GM21576 (cell line): Measurements from ENCODE around the gene HMCES.
"Not testable (repeated sequence)": the region's sequence is repeated elsewhere in the genome, so short reads cannot be mapped to it uniquely, and the experiment has no call there.

ENCODE experiments used
- ATAC-seq: cut with Tn5 transposase; IDR thresholded peaks from one replicate; pipeline ENCODE4 v1.9.1; 2021; ENCODE audit warnings: mild to moderate bottlenecking, moderate library complexity; ENCODE audit not compliant: unreplicated experiment

HMCES gene

GRCh38 chr3:129257609-129258008 lies 21.1 kb upstream of the HMCES start:
- ATAC-seq = no peak

GRCh38 chr3:129259612-129260477 lies 18.8 kb upstream of the HMCES start:
- no peak for ATAC-seq

GRCh38 chr3:129260606-129261005 lies 18.1 kb upstream of the HMCES start:
- no peak for ATAC-seq

GRCh38 chr3:129261894-129262293 lies 16.8 kb upstream of the HMCES start:
- ATAC-seq = no peak

GRCh38 chr3:129263161-129263910 lies 15.3 kb upstream of the HMCES start:
- ATAC-seq = no peak

GRCh38 chr3:129264994-129265393 lies 13.7 kb upstream of the HMCES start:
- not testable (repeated sequence) for ATAC-seq

- no peak for ATAC-seq
Measured at GRCh38 chr3:129266651-129267050, 12.0 kb upstream of the HMCES start.

GRCh38 chr3:129268396-129268795 lies 10.3 kb upstream of the HMCES start:
- no peak for ATAC-seq

- ATAC-seq = no peak
Measured at GRCh38 chr3:129271674-129272073, 7.0 kb upstream of the HMCES start.

- ATAC-seq = peak; percentile 79
Measured at GRCh38 chr3:129276385-129276784, 2.3 kb upstream of the HMCES start.

- ATAC-seq = no peak
Measured at GRCh38 chr3:129277829-129278271, 820 bp upstream of the HMCES start.

- ATAC-seq = no peak
Measured at GRCh38 chr3:129278966-129279906, 566 bp downstream of the HMCES start.

GRCh38 chr3:129280183-129280582 lies 1.5 kb downstream of the HMCES start:
- no peak for ATAC-seq

GRCh38 chr3:129281726-129282125 lies 3.1 kb downstream of the HMCES start:
- no peak for ATAC-seq

GRCh38 chr3:129282727-129283327 lies 4.2 kb downstream of the HMCES start:
- peak; percentile 78 for ATAC-seq

- no peak for ATAC-seq
Measured at GRCh38 chr3:129286081-129286480, 7.4 kb downstream of the HMCES start.

GRCh38 chr3:129288446-129288845 lies 9.8 kb downstream of the HMCES start:
- no peak for ATAC-seq

GRCh38 chr3:129289201-129289921 lies 10.7 kb downstream of the HMCES start:
- no peak for ATAC-seq

GRCh38 chr3:129291236-129291886 lies 12.7 kb downstream of the HMCES start:
- ATAC-seq = no peak
